ENCODE measurements around the gene ITGA8.

ITGA8 gene

GRCh38 chr10:15630353-15630752 is 89.4 kb downstream of the ITGA8 start:
- H3K27me3 ChIP-seq (ENCODE audit: insufficient read depth, low read length), result no peaks in the 10 kb centered on the region
- no peaks in the 10 kb centered on the region for H3K36me3 ChIP-seq (ENCODE audit: insufficient read depth, low read depth, low read length)
- H3K27ac ChIP-seq (ENCODE audit: low read length), result no peak overlapping the region
- no peak overlapping the region for H3K9ac ChIP-seq (ENCODE audit: low read depth, low read length)
- H3K4me1 ChIP-seq (ENCODE audit: insufficient read depth, low read length), result no peaks in the 10 kb centered on the region
- no peak overlapping the region for H3K4me3 ChIP-seq (ENCODE audit: low read length)
- no peaks in the 10 kb centered on the region for H3K9me3 ChIP-seq (ENCODE audit: insufficient read depth, low read depth, low read length)

- Histone ChIP-seq H3K4me1 (ENCODE audit: insufficient read depth, low read length) (no peaks in the 10 kb centered on the region), H3K36me3 (ENCODE audit: insufficient read depth, low read depth, low read length) (no peaks in the 10 kb centered on the region), H3K27ac (ENCODE audit: low read length) (no peak overlapping the region), H3K9ac (ENCODE audit: low read depth, low read length) (no peak overlapping the region), H3K9me3 (ENCODE audit: insufficient read depth, low read depth, low read length) (no peaks in the 10 kb centered on the region), H3K27me3 (ENCODE audit: insufficient read depth, low read length) (no peaks in the 10 kb centered on the region), H3K4me3 (ENCODE audit: low read length) (no peak overlapping the region)
Measured at GRCh38 chr10:15627617-15628196, 92.0 kb downstream of the ITGA8 start.

GRCh38 chr10:15626937-15627336 is 92.8 kb downstream of the ITGA8 start:
- no peaks in the 10 kb centered on the region for H3K4me1 ChIP-seq (ENCODE audit: insufficient read depth, low read length)
- H3K27ac ChIP-seq (ENCODE audit: low read length), result no peak overlapping the region
- no peaks in the 10 kb centered on the region for H3K9me3 ChIP-seq (ENCODE audit: insufficient read depth, low read depth, low read length)
- H3K4me3 ChIP-seq (ENCODE audit: low read length), result no peak overlapping the region
- no peaks in the 10 kb centered on the region for H3K36me3 ChIP-seq (ENCODE audit: insufficient read depth, low read depth, low read length)
- H3K27me3 ChIP-seq (ENCODE audit: insufficient read depth, low read length), result no peaks in the 10 kb centered on the region
- H3K9ac ChIP-seq (ENCODE audit: low read depth, low read length), result no peak overlapping the region

- no peaks in the 10 kb centered on the region for H3K4me1 ChIP-seq (ENCODE audit: insufficient read depth, low read length)
- H3K27me3 ChIP-seq (ENCODE audit: insufficient read depth, low read length), result no peaks in the 10 kb centered on the region
- no peaks in the 10 kb centered on the region for H3K36me3 ChIP-seq (ENCODE audit: insufficient read depth, low read depth, low read length)
- no peak overlapping the region for H3K9ac ChIP-seq (ENCODE audit: low read depth, low read length)
- H3K4me3 ChIP-seq (ENCODE audit: low read length), result no peak overlapping the region
- H3K27ac ChIP-seq (ENCODE audit: low read length), result no peak overlapping the region
- no peaks in the 10 kb centered on the region for H3K9me3 ChIP-seq (ENCODE audit: insufficient read depth, low read depth, low read length)
Measured at GRCh38 chr10:15625261-15625660, 94.5 kb downstream of the ITGA8 start.

- no peaks in the 10 kb centered on the region for H3K9me3 ChIP-seq (ENCODE audit: insufficient read depth, low read depth, low read length)
- no peak overlapping the region for H3K9ac ChIP-seq (ENCODE audit: low read depth, low read length)
- no peak overlapping the region for H3K4me3 ChIP-seq (ENCODE audit: low read length)
- H3K36me3 ChIP-seq (ENCODE audit: insufficient read depth, low read depth, low read length), result no peaks in the 10 kb centered on the region
- no peaks in the 10 kb centered on the region for H3K4me1 ChIP-seq (ENCODE audit: insufficient read depth, low read length)
- no peaks in the 10 kb centered on the region for H3K27me3 ChIP-seq (ENCODE audit: insufficient read depth, low read length)
- H3K27ac ChIP-seq (ENCODE audit: low read length), result no peak overlapping the region
Measured at GRCh38 chr10:15624401-15625196, 95.1 kb downstream of the ITGA8 start.

- Histone ChIP-seq H3K27ac (ENCODE audit: low read length) (no peak overlapping the region), H3K4me1 (ENCODE audit: insufficient read depth, low read length) (no peaks in the 10 kb centered on the region), H3K9ac (ENCODE audit: low read depth, low read length) (no peak overlapping the region; the same call in 1 of the 2 replicates), H3K9me3 (ENCODE audit: insufficient read depth, low read depth, low read length) (no peaks in the 10 kb centered on the region), H3K36me3 (ENCODE audit: insufficient read depth, low read depth, low read length) (no peaks in the 10 kb centered on the region), H3K27me3 (ENCODE audit: insufficient read depth, low read length) (no peaks in the 10 kb centered on the region), H3K4me3 (ENCODE audit: low read length) (no peak overlapping the region)
Measured at GRCh38 chr10:15620836-15621515, 98.7 kb downstream of the ITGA8 start.

- H3K9me3 ChIP-seq (ENCODE audit: insufficient read depth, low read depth, low read length), result no peaks in the 10 kb centered on the region
- H3K27ac ChIP-seq (ENCODE audit: low read length), result no peak overlapping the region
- H3K27me3 ChIP-seq (ENCODE audit: insufficient read depth, low read length), result no peaks in the 10 kb centered on the region
- H3K9ac ChIP-seq (ENCODE audit: low read depth, low read length), result no peak overlapping the region
- no peaks in the 10 kb centered on the region for H3K4me1 ChIP-seq (ENCODE audit: insufficient read depth, low read length)
- H3K36me3 ChIP-seq (ENCODE audit: insufficient read depth, low read depth, low read length), result no peaks in the 10 kb centered on the region
- H3K4me3 ChIP-seq (ENCODE audit: low read length), result no peak overlapping the region
Measured at GRCh38 chr10:15620337-15620736, 99.4 kb downstream of the ITGA8 start.

- Histone ChIP-seq H3K4me3 (ENCODE audit: low read length) (no peak overlapping the region), H3K9ac (ENCODE audit: low read depth, low read length) (no peak overlapping the region), H3K27ac (ENCODE audit: low read length) (no peak overlapping the region), H3K27me3 (ENCODE audit: insufficient read depth, low read length) (no peaks in the 10 kb centered on the region), H3K36me3 (ENCODE audit: insufficient read depth, low read depth, low read length) (no peaks in the 10 kb centered on the region), H3K4me1 (ENCODE audit: insufficient read depth, low read length) (no peaks in the 10 kb centered on the region), H3K9me3 (ENCODE audit: insufficient read depth, low read depth, low read length) (no peaks in the 10 kb centered on the region)
Measured at GRCh38 chr10:15609246-15609645, 110.5 kb downstream of the ITGA8 start.

- Histone ChIP-seq H3K4me3 (ENCODE audit: low read length) (no peak overlapping the region), H3K27me3 (ENCODE audit: insufficient read depth, low read length) (no peaks in the 10 kb centered on the region), H3K36me3 (ENCODE audit: insufficient read depth, low read depth, low read length) (no peaks in the 10 kb centered on the region), H3K9me3 (ENCODE audit: insufficient read depth, low read depth, low read length) (no peaks in the 10 kb centered on the region), H3K4me1 (ENCODE audit: insufficient read depth, low read length) (no peaks in the 10 kb centered on the region), H3K27ac (ENCODE audit: low read length) (no peak overlapping the region), H3K9ac (ENCODE audit: low read depth, low read length) (no peak overlapping the region)
Measured at GRCh38 chr10:15606377-15606776, 113.3 kb downstream of the ITGA8 start.

GRCh38 chr10:15605740-15606369 is 113.9 kb downstream of the ITGA8 start:
- no peak overlapping the region for H3K27ac ChIP-seq (ENCODE audit: low read length)
- H3K36me3 ChIP-seq (ENCODE audit: insufficient read depth, low read depth, low read length), result no peaks in the 10 kb centered on the region
- H3K4me1 ChIP-seq (ENCODE audit: insufficient read depth, low read length), result no peaks in the 10 kb centered on the region
- no peaks in the 10 kb centered on the region for H3K9me3 ChIP-seq (ENCODE audit: insufficient read depth, low read depth, low read length)
- no peaks in the 10 kb centered on the region for H3K27me3 ChIP-seq (ENCODE audit: insufficient read depth, low read length)
- no peak overlapping the region for H3K4me3 ChIP-seq (ENCODE audit: low read length)
- H3K9ac ChIP-seq (ENCODE audit: low read depth, low read length), result no peak overlapping the region

- Histone ChIP-seq H3K9me3 (ENCODE audit: insufficient read depth, low read depth, low read length) (no peaks in the 10 kb centered on the region), H3K4me3 (ENCODE audit: low read length) (no peak overlapping the region), H3K27me3 (ENCODE audit: insufficient read depth, low read length) (no peaks in the 10 kb centered on the region), H3K9ac (ENCODE audit: low read depth, low read length) (no peak overlapping the region), H3K27ac (ENCODE audit: low read length) (no peak overlapping the region), H3K36me3 (ENCODE audit: insufficient read depth, low read depth, low read length) (no peaks in the 10 kb centered on the region), H3K4me1 (ENCODE audit: insufficient read depth, low read length) (no peaks in the 10 kb centered on the region)
Measured at GRCh38 chr10:15603446-15604011, 116.2 kb downstream of the ITGA8 start.
